Heart left ventricle (tissue), 16 donors: ENCODE measurements around the gene UVSSA. TPM values are rescaled to one million over a fixed set of nuclear protein-coding genes. Genes with fewer than 3 reads are reported as not detected.
A peak's percentile ranks its signal among the peaks of the same experiment; 100 is the strongest.

ENCODE experiments used
- ATAC-seq, 4 donors: fragments of 200-7000 bp; cut with Tn5 transposase; one replicate each; pipeline ENCODE4 v1.9.1; 2020 to 2022; ENCODE audit warnings: moderate library complexity in 4 of 4, mild to moderate bottlenecking in 3 of 4, moderate number of reproducible peaks in 1 of 4
- DNase-seq, 5 donors: peaks; one replicate each; pipeline ENCODE4 v3.0.0-alpha.2; 2020
- H3K27ac ChIP-seq, 12 donors: fragments of 200-600 bp; sonication (generic) in 4 of 12; one replicate each; pipeline versions ENCODE4 v1.5.0 to v1.8.0; 2016 to 2022; ENCODE audit warnings: mild to moderate bottlenecking in 2 of 12
- H3K27me3 ChIP-seq, 9 donors: fragments of 200-600 bp; sonication (generic) in 2 of 9; one replicate each; pipeline versions ENCODE4 v1.5.1 to v1.8.0; 2016 to 2022; ENCODE audit warnings: mild to moderate bottlenecking in 3 of 9
- H3K36me3 ChIP-seq, 9 donors: fragments of 200-600 bp; sonication (generic) in 2 of 9; one replicate each; pipeline versions ENCODE4 v1.5.0 to v1.8.0; 2018 to 2022; ENCODE audit warnings: mild to moderate bottlenecking in 2 of 9
- H3K4me1 ChIP-seq, 12 donors: fragments of 200-600 bp; sonication (generic) in 4 of 12; one replicate each; pipeline versions ENCODE4 v1.5.0 to v1.8.0; 2016 to 2022; ENCODE audit warnings: mild to moderate bottlenecking in 3 of 12
- H3K4me3 ChIP-seq, 12 donors: fragments of 200-600 bp; sonication (generic) in 4 of 12; one replicate each; pipeline versions ENCODE4 v1.5.0 to v1.8.0; 2017 to 2022; ENCODE audit warnings: mild to moderate bottlenecking in 9 of 12, moderate library complexity in 4 of 12
- H3K9me3 ChIP-seq, 12 donors: fragments of 200-600 bp; sonication (generic) in 4 of 12; one replicate each; pipeline versions ENCODE4 v1.5.0 to v1.8.0; 2016 to 2022; ENCODE audit warnings: mild to moderate bottlenecking in 1 of 12
- CTCF ChIP-seq, 12 donors: fragments of 200-600 bp; sonication (generic) in 4 of 12; IDR thresholded peaks; one replicate each; pipeline versions ENCODE4 v1.5.0 to v1.8.0; 2018 to 2022; ENCODE audit warnings: antibody characterized with exemption in 12 of 12, mild to moderate bottlenecking in 5 of 12
- POLR2A ChIP-seq, 2 donors: fragments of 450-650 bp; IDR thresholded peaks; one replicate each; pipeline ENCODE4 v1.6.1; 2017; ENCODE audit warnings: antibody characterized with exemption in 2 of 2, mild to moderate bottlenecking in 2 of 2, moderate library complexity in 2 of 2
- WGBS, 4 donors: extraction: QIAGEN DNeasy Blood & Tissue Kit in 2 of 4; methylation state at CpG; one replicate each; pipeline versions ENCODE4 v1.1.5 to v1.1.7; 2013 to 2018; 5-methylcytosine and 5-hydroxymethylcytosine counted together
- intact Hi-C, 10 donors: fragments of 100-400 bp; cut with DNase I; formaldehyde crosslinking; loops; one replicate each; pipeline versions ENCODE4 v1.11.1 to v1.14.2; 2022
- polyA plus RNA-seq, 2 donors: library from polyadenylated mRNA; stranded (reverse); fragments of 200-250 nt; gene quantifications; one replicate each; pipeline ENCODE4 v1.2.3, GENCODE V29; 2013
- total RNA-seq, 9 donors: library from RNA; depleted of rRNA in 2 of 9; stranded (reverse); fragments of >200 nt in 2 of 9; fragmentation: NEBNext Ultra II Directional in 3 of 9; extraction: Animal tissue kit (Norgen Biotek cat#: 25700) in 3 of 9; gene quantifications; one replicate each; pipeline versions ENCODE4 v1.1.0 to v1.2.4, GENCODE V29; 2016 to 2023
- donor health status: ischemic (EF 13 %, LVEDD 7.1; RV severe dilation, severe dysfunction).
- donor health status: healthy with polysubstance abuse.
- donor health status: DM: no; HTN: yes; CAD: no.
- donor health status: DM: no; HTN: no; CAD: no.
- donor health status: ischemic (EF 25% LVEDD 6.9; RV normal size, moderate dysfunction).
- donor health status: ischemic (EF 25% LVEDD 5.7; RV mildly dilated, moderate dysfunction).
- donor health status: healthy.
- donor health status: DM: yes; HTN: yes; CAD: no.
- donor health status: ischemic (EF 35%, LVEDD 5.7; RV mildly dilated, moderate dysfunction).
- donor health status: nonischemic (EF 11% LVEDD 7.7; RV severe dilation, severe dysfunction).
- donor health status: DM: yes; HTN: yes; CAD: no.
- donor health status: PGD.
- donor health status: ischemic (EF 29% LVEDD 5.4; RV normal size, mild dysfunction).
- donor health status: nonischemic (EF 23%, LVEDD 6.1; RV moderate dilation, normal function).

UVSSA gene
- total and polyA plus RNA-seq, 11 donors = 4.7 to 14.2 (median 6.7) TPM

DNA sequence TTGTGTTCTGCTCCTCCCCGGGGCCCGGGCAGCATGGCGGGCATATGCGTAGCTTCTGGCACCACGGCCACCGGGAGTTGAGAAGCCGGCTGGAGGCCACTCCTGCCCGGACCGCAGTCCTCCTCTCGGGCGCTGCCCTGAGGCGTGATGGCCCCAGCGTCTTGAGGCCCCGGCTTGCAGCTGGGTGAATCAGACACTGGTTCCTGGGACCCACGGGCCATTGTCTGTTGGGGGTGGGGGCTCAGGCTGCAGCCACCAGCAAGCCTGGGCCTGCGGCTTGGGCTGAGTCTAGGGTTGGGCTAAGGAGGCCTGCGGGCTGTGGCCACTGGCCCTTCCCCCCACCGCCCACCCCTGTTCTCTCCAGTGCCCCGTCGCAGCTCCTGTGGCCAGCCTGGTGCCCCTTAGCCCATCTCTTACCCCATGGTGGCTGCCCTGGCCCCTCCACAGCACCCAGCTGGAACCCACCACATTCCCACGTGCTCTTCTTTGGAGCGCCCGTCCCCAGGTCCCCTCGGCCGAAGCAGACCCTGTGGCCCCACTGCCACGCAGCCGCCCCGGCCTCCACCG lies 6.7 kb upstream of the UVSSA start:
- Histone ChIP-seq H3K27me3 (no peaks in the 10 kb centered on the region), H3K27ac (no peak overlapping the region), H3K4me3 (no peak overlapping the region), H3K4me1 (peaks cover 0 to 6% (median 0%) of the 10 kb centered on the region in 12 donors), H3K9me3 (no peaks in the 10 kb centered on the region), H3K36me3 (peaks cover 3 to 58% (median 56%) of the 10 kb centered on the region in 9 donors)
- no peak for TF ChIP-seq CTCF (IDR thresholded peaks at IDR 0.05)
- no peak for TF ChIP-seq POLR2A (IDR thresholded peaks at IDR 0.05)
- 89 to 99% (median 91%) methylated on average over 23 to 29 of the region's 29 CpGs for WGBS, 4 donors
- DNase-seq (peak in 3 of 5 donors; percentile 14 to 51 (median 15)), ATAC-seq (peak in 1 of 4 donors; percentile 13)
- intact Hi-C loops = loop anchor here in 3 of 10 donors (5.0 to 10.0 kb wide), 3 partner anchors 53 to 175 kb away; partner anchors contain the start of gene MAEA (in 1 of the 3)

- Histone ChIP-seq H3K27ac (no peak overlapping the region), H3K4me3 (no peak overlapping the region), H3K36me3 (peaks cover 3 to 58% (median 56%) of the 10 kb centered on the region in 9 donors), H3K9me3 (no peaks in the 10 kb centered on the region), H3K27me3 (no peaks in the 10 kb centered on the region), H3K4me1 (peaks cover 0 to 12% (median 5%) of the 10 kb centered on the region in 12 donors)
- peak in 3 of 5 donors; percentile 13 to 58 (median 22) for DNase-seq
- WGBS, 4 donors = 96 to 97% (median 96%) methylated on average over 20 of the region's 20 CpGs
- intact Hi-C loops = loop anchor here in 3 of 10 donors (5.0 to 10.0 kb wide), 3 partner anchors 54 to 176 kb away; partner anchors contain the start of gene MAEA (in 1 of the 3)
- no peak for TF ChIP-seq CTCF (IDR thresholded peaks at IDR 0.05)
- ATAC-seq = no peak
Measured at GRCh38 chr4:1340861-1341260, 6.1 kb upstream of the UVSSA start.

DNA sequence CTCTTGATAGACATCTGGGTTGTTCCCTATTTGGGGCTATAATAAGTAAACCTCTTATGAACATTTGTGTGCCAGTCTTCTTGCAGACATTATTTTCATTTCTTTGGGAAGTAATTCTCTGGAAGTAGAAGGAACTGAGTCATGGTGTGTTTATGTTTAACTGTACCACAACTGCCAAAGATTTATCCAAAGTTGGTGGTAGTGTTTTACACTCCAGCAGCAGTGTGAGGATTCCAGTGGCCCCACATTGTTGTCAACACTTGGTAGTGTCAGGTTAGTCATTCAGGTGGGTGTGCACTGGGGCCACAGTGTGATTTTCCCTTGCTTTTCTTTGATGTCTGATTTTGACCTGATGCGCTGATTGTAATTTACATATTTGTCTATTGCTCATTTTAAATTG lies 5.0 kb upstream of the UVSSA start:
- H3K36me3 ChIP-seq = peaks cover 3 to 52% (median 45%) of the 10 kb centered on the region in 9 donors
- H3K9me3 ChIP-seq = no peaks in the 10 kb centered on the region
- H3K4me1 ChIP-seq = peaks cover 0 to 12% (median 5%) of the 10 kb centered on the region in 12 donors
- H3K4me3 ChIP-seq = no peak overlapping the region
- ATAC-seq (no peak), DNase-seq (no peak)
- no peaks in the 10 kb centered on the region for H3K27me3 ChIP-seq
- 97 to 100% (median 100%) methylated on average over 1 of the region's 1 CpG for WGBS, 4 donors
- intact Hi-C loops = loop anchor here in 3 of 10 donors (5.0 to 10.0 kb wide), 3 partner anchors 55 to 177 kb away; partner anchors contain the start of gene MAEA (in 1 of the 3)
- TF ChIP-seq CTCF (IDR thresholded peaks at IDR 0.05) (no peak), POLR2A (IDR thresholded peaks at IDR 0.05) (no peak)
- H3K27ac ChIP-seq = no peak overlapping the region

GRCh38 chr4:1344696-1345095 lies 2.3 kb upstream of the UVSSA start:
- ATAC-seq (no peak), DNase-seq (peak in 3 of 5 donors; percentile 5 to 21 (median 15))
- intact Hi-C loops = loop anchor here in 7 of 10 donors (2.0 to 10.0 kb wide), 7 partner anchors 57 to 368 kb away; partner anchors contain the start of genes SLBP (in 2 of the 7), CTBP1 (in 1 of the 7) and MAEA (in 1 of the 7)
- TF ChIP-seq CTCF (IDR thresholded peaks at IDR 0.05) (no peak), POLR2A (IDR thresholded peaks at IDR 0.05) (no peak)
- WGBS, 4 donors = 64 to 89% (median 77%) methylated on average over 12 of the region's 12 CpGs
- no peaks in the 10 kb centered on the region for H3K27me3 ChIP-seq
- H3K36me3 ChIP-seq = peaks cover 0 to 31% (median 21%) of the 10 kb centered on the region in 9 donors
- H3K4me3 ChIP-seq = no peak overlapping the region
- peaks cover 0 to 25% (median 17%) of the 10 kb centered on the region in 12 donors for H3K4me1 ChIP-seq
- no peaks in the 10 kb centered on the region for H3K9me3 ChIP-seq
- H3K27ac ChIP-seq = no peak overlapping the region
